ENCODE measurements around the gene RPS21.

Gene RPS21

GRCh38 chr20:62355516-62355877, 31.4 kb upstream of the RPS21 start:
- no peak overlapping the region for H3K4me3 ChIP-seq (ENCODE audit: low read depth, low read length)
- no peak for TF ChIP-seq CTCF (IDR thresholded peaks at IDR 0.05; ENCODE audit: low read depth, low read length)

- no peak for TF ChIP-seq CTCF (IDR thresholded peaks at IDR 0.05; ENCODE audit: low read depth, low read length)
- no peak overlapping the region for H3K4me3 ChIP-seq (ENCODE audit: low read depth, low read length)
Measured at GRCh38 chr20:62355878-62356588, 30.9 kb upstream of the RPS21 start.

- no peak for TF ChIP-seq CTCF (IDR thresholded peaks at IDR 0.05; ENCODE audit: low read depth, low read length)
- H3K4me3 ChIP-seq (ENCODE audit: low read depth, low read length) = no peak overlapping the region
Measured at GRCh38 chr20:62356589-62357186, 30.2 kb upstream of the RPS21 start.

GRCh38 chr20:62357187-62357667, 29.7 kb upstream of the RPS21 start:
- TF ChIP-seq CTCF (IDR thresholded peaks at IDR 0.05; ENCODE audit: low read depth, low read length) = no peak
- H3K4me3 ChIP-seq (ENCODE audit: low read depth, low read length) = no peak overlapping the region

- H3K4me3 ChIP-seq (ENCODE audit: low read depth, low read length) = no peak overlapping the region
- TF ChIP-seq CTCF (IDR thresholded peaks at IDR 0.05; ENCODE audit: low read depth, low read length) = no peak
Measured at GRCh38 chr20:62357681-62358080, 29.2 kb upstream of the RPS21 start.

- no peak for TF ChIP-seq CTCF (IDR thresholded peaks at IDR 0.05; ENCODE audit: low read depth, low read length)
- no peak overlapping the region for H3K4me3 ChIP-seq (ENCODE audit: low read depth, low read length)
Measured at GRCh38 chr20:62358171-62359042, 28.5 kb upstream of the RPS21 start.
